HepG2 (cell line): Measurements from ENCODE around the gene MTOR.

Experiments
- FOXP4 ChIP-seq: sonication (generic); formaldehyde crosslinking; IDR thresholded peaks from 2 replicates; pipeline ENCODE4 v1.4.0; 2020; ENCODE audit warnings: missing genetic modification reagents
- POLR2A ChIP-seq, 2 experiments: IDR thresholded peaks; 2 replicates each; pipeline ENCODE4 v1.6.1; 2011; ENCODE audit warnings: low read depth in 2 of 2, low read length in 2 of 2, mild to moderate bottlenecking in 1 of 2, moderate library complexity in 1 of 2; ENCODE audit not compliant: insufficient read depth in 1 of 2
- TEAD3 ChIP-seq: optimal IDR thresholded peaks from 2 replicates; pipeline ENCODE3; 2016; ENCODE audit warnings: borderline replicate concordance
- YY1 ChIP-seq: IDR thresholded peaks from 2 replicates; pipeline ENCODE4 v1.6.1; 2011; ENCODE audit warnings: low read length, low read depth, moderate library complexity, mild to moderate bottlenecking; ENCODE audit not compliant: insufficient read depth, insufficient replicate concordance
- ZBTB21 ChIP-seq: sonication (generic); formaldehyde crosslinking; IDR thresholded peaks from 2 replicates; pipeline ENCODE4 v1.4.0; 2020; ENCODE audit warnings: missing genetic modification reagents
- ZNF572 ChIP-seq: sonication (generic); formaldehyde crosslinking; IDR thresholded peaks from 2 replicates; pipeline ENCODE4 v1.5.1; 2020; ENCODE audit warnings: mild to moderate bottlenecking, missing genetic modification reagents
- ZNF839 ChIP-seq: sonication (generic); formaldehyde crosslinking; IDR thresholded peaks from 2 replicates; pipeline ENCODE4 v1.4.0; 2020; ENCODE audit warnings: missing genetic modification reagents, mild to moderate bottlenecking, borderline replicate concordance
- TF ChIP-seq, protein P1 (sequence below): sonication (generic); formaldehyde crosslinking; IDR thresholded peaks from 2 replicates; pipeline ENCODE4 v1.5.0; 2020; ENCODE audit warnings: mild to moderate bottlenecking, missing genetic modification reagents, moderate library complexity
- TF ChIP-seq, protein P2 (sequence below): sonication (generic); formaldehyde crosslinking; IDR thresholded peaks from 2 replicates; pipeline ENCODE4 v1.5.0; 2020; ENCODE audit warnings: missing genetic modification reagents, mild to moderate bottlenecking, borderline replicate concordance

- TF ChIP-seq, protein P1, sequence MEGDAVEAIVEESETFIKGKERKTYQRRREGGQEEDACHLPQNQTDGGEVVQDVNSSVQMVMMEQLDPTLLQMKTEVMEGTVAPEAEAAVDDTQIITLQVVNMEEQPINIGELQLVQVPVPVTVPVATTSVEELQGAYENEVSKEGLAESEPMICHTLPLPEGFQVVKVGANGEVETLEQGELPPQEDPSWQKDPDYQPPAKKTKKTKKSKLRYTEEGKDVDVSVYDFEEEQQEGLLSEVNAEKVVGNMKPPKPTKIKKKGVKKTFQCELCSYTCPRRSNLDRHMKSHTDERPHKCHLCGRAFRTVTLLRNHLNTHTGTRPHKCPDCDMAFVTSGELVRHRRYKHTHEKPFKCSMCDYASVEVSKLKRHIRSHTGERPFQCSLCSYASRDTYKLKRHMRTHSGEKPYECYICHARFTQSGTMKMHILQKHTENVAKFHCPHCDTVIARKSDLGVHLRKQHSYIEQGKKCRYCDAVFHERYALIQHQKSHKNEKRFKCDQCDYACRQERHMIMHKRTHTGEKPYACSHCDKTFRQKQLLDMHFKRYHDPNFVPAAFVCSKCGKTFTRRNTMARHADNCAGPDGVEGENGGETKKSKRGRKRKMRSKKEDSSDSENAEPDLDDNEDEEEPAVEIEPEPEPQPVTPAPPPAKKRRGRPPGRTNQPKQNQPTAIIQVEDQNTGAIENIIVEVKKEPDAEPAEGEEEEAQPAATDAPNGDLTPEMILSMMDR = no peak
- TF ChIP-seq ZNF839 (no peak), ZNF572 (CRISPR knock-in tag) (no peak), POLR2A (IDR thresholded peaks at IDR 0.05; ENCODE audit: insufficient read depth in 1 of 2, low read depth in 2 of 2, low read length in 2 of 2) (no peak), YY1 (no peak), ZBTB21 (CRISPR knock-in tag) (no peak), TEAD3 (CRISPR knock-in tag) (no peak), FOXP4 (CRISPR knock-in tag) (no peak)
- TF ChIP-seq, protein P2, sequence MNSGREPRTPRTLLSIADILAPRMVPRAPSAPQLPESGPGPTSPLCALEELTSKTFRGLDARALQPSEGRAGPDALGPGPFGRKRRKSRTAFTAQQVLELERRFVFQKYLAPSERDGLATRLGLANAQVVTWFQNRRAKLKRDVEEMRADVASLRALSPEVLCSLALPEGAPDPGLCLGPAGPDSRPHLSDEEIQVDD (CRISPR knock-in tag) = no peak
Observed at GRCh38 chr1:11283151-11283550, 20.8 kb upstream of the MTOR start.
